Stimulated activated CD4-positive, alpha-beta T cell treated with anti-CD3 and anti-CD28 coated beads, Interleukin-2, amount 100 ng/mL, for 24 hours (primary cell): ENCODE data around the gene SAC3D1.

Source experiments
- DNase-seq, 2 donors: peaks; one replicate each; pipeline ENCODE4 v3.0.0-alpha.2; 2020

The SAC3D1 gene

GRCh38 chr11:65027213-65028067 lies 13.6 kb upstream of the SAC3D1 start, which contains the start of gene SNX15:
Gene SNX15 (plus strand): TSS chr11:65027439. CDS start chr11:65027538, 99 bp downstream.
- peak; percentile 86 to 93 for DNase-seq

- no peak for DNase-seq
Measured at GRCh38 chr11:65032216-65032615, 8.8 kb upstream of the SAC3D1 start.

- DNase-seq: no peak
Measured at GRCh38 chr11:65034423-65034822, 6.6 kb upstream of the SAC3D1 start.

- no peak for DNase-seq
Measured at GRCh38 chr11:65035579-65035978, 5.4 kb upstream of the SAC3D1 start.

- DNase-seq: no peak
Measured at GRCh38 chr11:65036931-65037330, 4.1 kb upstream of the SAC3D1 start.

- no peak for DNase-seq
Measured at GRCh38 chr11:65040520-65040846, 527 bp upstream of the SAC3D1 start.

GRCh38 chr11:65042891-65043290 lies 1.9 kb downstream of the SAC3D1 start:
- DNase-seq: no peak

- DNase-seq: no peak
Measured at GRCh38 chr11:65043881-65044501, 3.0 kb downstream of the SAC3D1 start.

GRCh38 chr11:65045061-65045460 lies 4.1 kb downstream of the SAC3D1 start:
- DNase-seq: no peak

GRCh38 chr11:65045728-65046127 lies 4.7 kb downstream of the SAC3D1 start:
- no peak for DNase-seq

- peak; percentile 31 to 47 for DNase-seq
Measured at GRCh38 chr11:65047581-65048422, 6.8 kb downstream of the SAC3D1 start.

- no peak for DNase-seq
Measured at GRCh38 chr11:65051398-65051858, 10.4 kb downstream of the SAC3D1 start.

- DNase-seq: peak; percentile 17 to 35
Measured at GRCh38 chr11:65053827-65054508, 13.0 kb downstream of the SAC3D1 start.

- DNase-seq: no peak
Measured at GRCh38 chr11:65055538-65055937, 14.5 kb downstream of the SAC3D1 start.

- DNase-seq: no peak
Measured at GRCh38 chr11:65056999-65057398, 16.0 kb downstream of the SAC3D1 start.

- DNase-seq: no peak
Measured at GRCh38 chr11:65057526-65057925, 16.5 kb downstream of the SAC3D1 start.

- no peak for DNase-seq
Measured at GRCh38 chr11:65058012-65058411, 17.0 kb downstream of the SAC3D1 start.

- no peak for DNase-seq
Measured at GRCh38 chr11:65058419-65059054, 17.5 kb downstream of the SAC3D1 start, which contains the start of gene NAALADL1. Gene NAALADL1 (minus strand): TSS chr11:65058553. CDS start chr11:65058521, 32 bp downstream.

GRCh38 chr11:65059523-65059922 lies 18.5 kb downstream of the SAC3D1 start:
- no peak for DNase-seq

GRCh38 chr11:65059959-65060824 lies 19.2 kb downstream of the SAC3D1 start:
- DNase-seq: no peak

GRCh38 chr11:65060913-65061408 lies 20.0 kb downstream of the SAC3D1 start:
- no peak for DNase-seq
